Trophoblast cell (in vitro differentiated cells and primary cell): ENCODE measurements around the gene GOSR2.
"Not testable (repeated sequence)": the region's sequence is repeated elsewhere in the genome, so short reads cannot be mapped to it uniquely, and the experiment has no call there.

Experiments
- DNase-seq, 2 donors: peaks; one replicate each; pipeline ENCODE4 v3.0.0-alpha.2; 2016
- H2AFZ ChIP-seq: 2 replicates; pipeline ENCODE4 v1.6.1; 2013; ENCODE audit warnings: low read length, moderate library complexity, mild to moderate bottlenecking; ENCODE audit not compliant: insufficient read depth, poor library complexity
- H2AK5ac ChIP-seq: 2 replicates; pipeline ENCODE4 v1.6.1; 2013; ENCODE audit warnings: mild to moderate bottlenecking, low read length
- H2BK120ac ChIP-seq: 2 replicates; pipeline ENCODE4 v1.6.1; 2013; ENCODE audit warnings: low read length, mild to moderate bottlenecking, moderate library complexity; ENCODE audit not compliant: insufficient read depth, poor library complexity
- H2BK12ac ChIP-seq: 2 replicates; pipeline ENCODE4 v1.6.1; 2013; ENCODE audit warnings: mild to moderate bottlenecking, low read length, moderate library complexity
- H2BK5ac ChIP-seq: 2 replicates; pipeline ENCODE4 v1.6.1; 2013; ENCODE audit warnings: low read length, low read depth, moderate library complexity, mild to moderate bottlenecking; ENCODE audit not compliant: poor library complexity
- H3K14ac ChIP-seq: 2 replicates; pipeline ENCODE4 v1.6.1; 2013; ENCODE audit warnings: mild to moderate bottlenecking, low read length
- H3K18ac ChIP-seq: 2 replicates; pipeline ENCODE4 v1.6.1; 2013; ENCODE audit warnings: mild to moderate bottlenecking, low read length
- H3K23ac ChIP-seq: 2 replicates; pipeline ENCODE4 v1.6.1; 2013; ENCODE audit warnings: low read length
- H3K27ac ChIP-seq: 2 replicates; pipeline ENCODE4 v1.5.1; 2013; ENCODE audit warnings: low read depth, mild to moderate bottlenecking, inconsistent platforms, low read length, moderate library complexity
- H3K27me3 ChIP-seq: 2 replicates; pipeline ENCODE4 v1.6.1; 2013; ENCODE audit warnings: inconsistent platforms, mild to moderate bottlenecking, low read length, moderate library complexity; ENCODE audit not compliant: insufficient read depth
- H3K36me3 ChIP-seq, 2 experiments: 1 replicate in 1 of 2; 2 replicates in 1 of 2; pipeline ENCODE4 v1.6.1; 2013; ENCODE audit warnings: low read length in 2 of 2, mild to moderate bottlenecking in 2 of 2, moderate library complexity in 1 of 2; ENCODE audit not compliant: insufficient read depth in 2 of 2, control insufficient read depth in 1 of 2
- H3K4ac ChIP-seq: 2 replicates; pipeline ENCODE4 v1.6.1; 2013; ENCODE audit warnings: low read depth, mild to moderate bottlenecking, low read length, moderate library complexity
- H3K4me1 ChIP-seq, 2 experiments: 1 replicate in 1 of 2; 2 replicates in 1 of 2; pipeline ENCODE4 v1.6.1; 2013; ENCODE audit warnings: low read length in 2 of 2, mild to moderate bottlenecking in 2 of 2, moderate library complexity in 1 of 2; ENCODE audit not compliant: insufficient read depth in 2 of 2, control insufficient read depth in 1 of 2
- H3K4me2 ChIP-seq: 2 replicates; pipeline ENCODE4 v1.6.1; 2013; ENCODE audit warnings: inconsistent platforms, mild to moderate bottlenecking, low read length, moderate library complexity
- H3K4me3 ChIP-seq: 2 replicates; pipeline ENCODE4 v1.5.1; 2013; ENCODE audit warnings: mild to moderate bottlenecking, low read depth, low read length, inconsistent platforms
- H3K79me1 ChIP-seq: one replicate; pipeline ENCODE4 v1.6.1; 2013; ENCODE audit warnings: low read length
- H3K79me2 ChIP-seq: 2 replicates; pipeline ENCODE4 v1.6.1; 2013; ENCODE audit warnings: low read length, mild to moderate bottlenecking; ENCODE audit not compliant: control insufficient read depth, insufficient read depth, poor library complexity
- H3K9ac ChIP-seq: 2 replicates; pipeline ENCODE4 v1.6.1; 2013; ENCODE audit warnings: mild to moderate bottlenecking, low read length
- H3K9me3 ChIP-seq: 2 replicates; pipeline ENCODE4 v1.6.1; 2013; ENCODE audit warnings: low read depth, mild to moderate bottlenecking, control low read depth, inconsistent platforms, low read length; ENCODE audit not compliant: insufficient read depth
- H4K12ac ChIP-seq: 2 replicates; pipeline ENCODE4 v1.6.1; 2013; ENCODE audit warnings: low read depth, mild to moderate bottlenecking, low read length, moderate library complexity
- H4K8ac ChIP-seq: 2 replicates; pipeline ENCODE4 v1.6.1; 2013; ENCODE audit warnings: low read depth, mild to moderate bottlenecking, low read length, moderate library complexity
- H4K91ac ChIP-seq: one replicate; pipeline ENCODE4 v1.6.1; 2013; ENCODE audit warnings: low read depth, mild to moderate bottlenecking, low read length, moderate library complexity
- WGBS: extraction: QIAGEN DNeasy Blood & Tissue Kit; methylation state at CpG from one replicate; pipeline ENCODE4 v1.1.7; 2013; ENCODE audit warnings: missing lambda C conversion rate; ENCODE audit not compliant: insufficient read length, insufficient coverage; ENCODE audit errors: extremely low coverage; 5-methylcytosine and 5-hydroxymethylcytosine counted together

Gene GOSR2

DNA sequence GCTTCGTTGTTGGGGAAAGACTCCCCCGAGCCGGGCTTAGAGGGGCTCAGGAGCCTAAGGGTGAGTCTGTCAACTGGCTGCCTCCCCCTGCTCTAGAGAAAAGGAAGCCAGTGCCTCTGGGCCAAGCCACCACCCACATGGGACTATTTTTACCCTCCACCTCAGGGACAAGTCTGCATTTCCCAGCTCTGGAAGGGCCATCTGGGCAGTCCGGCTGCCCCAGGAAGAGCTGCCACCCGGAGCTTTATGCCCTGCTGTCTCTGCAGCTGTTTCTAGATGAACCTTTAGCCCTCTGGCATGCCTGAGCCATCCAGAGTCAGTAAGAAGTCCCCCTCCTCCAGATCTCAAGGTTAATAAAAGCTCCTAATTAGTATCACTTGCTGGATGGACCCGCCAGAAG is 61.4 kb downstream of the GOSR2 start:
- no peak overlapping the region for H3K4me2 ChIP-seq
- H2AFZ ChIP-seq = no peak overlapping the region
- no peak overlapping the region for H4K8ac ChIP-seq
- no CpG with 5 or more reads among the region's 6 CpGs for WGBS
- no peak overlapping the region for H3K27ac ChIP-seq
- H3K4ac ChIP-seq = no peak overlapping the region
- H2BK120ac ChIP-seq = no peak overlapping the region
- H3K9ac ChIP-seq = no peak overlapping the region
- no peak overlapping the region for H2AK5ac ChIP-seq
- no peak overlapping the region for H4K91ac ChIP-seq
- H3K79me2 ChIP-seq = no peaks in the 10 kb centered on the region
- H3K79me1 ChIP-seq = no peaks in the 10 kb centered on the region
- H3K23ac ChIP-seq = no peak overlapping the region
- H3K18ac ChIP-seq = no peak overlapping the region
- H3K9me3 ChIP-seq = no peaks in the 10 kb centered on the region
- DNase-seq = no peak
- H2BK12ac ChIP-seq = no peak overlapping the region
- peaks cover 2% of the 10 kb centered on the region for H3K27me3 ChIP-seq
- no peaks in the 10 kb centered on the region for H3K36me3 ChIP-seq
- no peak overlapping the region for H3K14ac ChIP-seq
- no peak overlapping the region for H2BK5ac ChIP-seq
- H3K4me3 ChIP-seq = no peak overlapping the region
- H4K12ac ChIP-seq = no peak overlapping the region
- H3K4me1 ChIP-seq = no peaks in the 10 kb centered on the region

- Histone ChIP-seq H4K91ac (no peak overlapping the region), H3K18ac (no peak overlapping the region), H4K8ac (no peak overlapping the region), H2BK120ac (no peak overlapping the region), H2BK12ac (no peak overlapping the region), H3K9me3 (no peaks in the 10 kb centered on the region), H3K27me3 (no peaks in the 10 kb centered on the region), H3K36me3 (no peaks in the 10 kb centered on the region), H2AK5ac (no peak overlapping the region), H3K4me3 (no peak overlapping the region), H3K27ac (no peak overlapping the region), H3K14ac (no peak overlapping the region), H3K9ac (no peak overlapping the region), H3K23ac (no peak overlapping the region), H3K4me2 (no peak overlapping the region), H2AFZ (no peak overlapping the region), H4K12ac (no peak overlapping the region), H3K79me1 (no peaks in the 10 kb centered on the region), H3K79me2 (no peaks in the 10 kb centered on the region), H3K4me1 (no peaks in the 10 kb centered on the region), H3K4ac (no peak overlapping the region), H2BK5ac (no peak overlapping the region)
- DNase-seq = no peak
- no CpG with 5 or more reads among the region's 5 CpGs for WGBS
Measured at GRCh38 chr17:46984892-46985291, 61.9 kb downstream of the GOSR2 start.

- Histone ChIP-seq H2AK5ac (no peak overlapping the region), H3K27ac (no peak overlapping the region), H4K91ac (no peak overlapping the region), H3K79me2 (no peaks in the 10 kb centered on the region), H3K27me3 (no peaks in the 10 kb centered on the region), H3K4ac (no peak overlapping the region), H2AFZ (no peak overlapping the region), H2BK12ac (no peak overlapping the region), H3K4me2 (no peak overlapping the region), H3K23ac (no peak overlapping the region), H3K36me3 (no peaks in the 10 kb centered on the region), H4K8ac (no peak overlapping the region), H3K9me3 (no peaks in the 10 kb centered on the region), H3K4me3 (no peak overlapping the region), H2BK120ac (no peak overlapping the region), H3K4me1 (no peaks in the 10 kb centered on the region), H2BK5ac (no peak overlapping the region), H4K12ac (no peak overlapping the region), H3K9ac (no peak overlapping the region), H3K79me1 (no peaks in the 10 kb centered on the region), H3K14ac (no peak overlapping the region), H3K18ac (no peak overlapping the region)
- WGBS = no CpG with 5 or more reads among the region's 7 CpGs
- no peak for DNase-seq
Measured at GRCh38 chr17:46986366-46986765, 63.4 kb downstream of the GOSR2 start.

GRCh38 chr17:46987927-46988326 is 65.0 kb downstream of the GOSR2 start:
- H2BK12ac ChIP-seq, H3K4me3 ChIP-seq, H3K23ac ChIP-seq, H3K4ac ChIP-seq, H2BK5ac ChIP-seq, H2AK5ac ChIP-seq, H3K4me1 ChIP-seq, H3K36me3 ChIP-seq, H3K9ac ChIP-seq, H3K4me2 ChIP-seq, H3K27me3 ChIP-seq, H2AFZ ChIP-seq, H3K79me1 ChIP-seq, H2BK120ac ChIP-seq, H4K91ac ChIP-seq, H4K8ac ChIP-seq, H3K18ac ChIP-seq, H4K12ac ChIP-seq, H3K14ac ChIP-seq, H3K9me3 ChIP-seq, H3K27ac ChIP-seq, DNase-seq, H3K79me2 ChIP-seq: not testable (repeated sequence)
- no CpG with 5 or more reads among the region's 5 CpGs for WGBS
